ENCODE data around the gene DONSON.

GRCh38 chr21:33541105-33541711, 47.3 kb downstream of the DONSON start:
- TF ChIP-seq CTCF (IDR thresholded peaks at IDR 0.05; ENCODE audit: low read depth, low read length), result no peak
- TF ChIP-seq EZH2phosphoT487 (IDR thresholded peaks at IDR 0.05; ENCODE audit: low read depth), result no peak

All from OCI-LY3 (cell line).